HuH-7.5 (cell line): Measurements from ENCODE around the gene ELK4.

ENCODE experiments used
- DNase-seq: peaks from one replicate; pipeline ENCODE4 v3.0.0; 2011; ENCODE audit warnings: low spot score

Gene ELK4

GRCh38 chr1:205631768-205632668 lies at the start of gene ELK4:
Gene ELK4, minus strand, starts transcription at chr1:205632011. Its CDS starts 8,129 bp downstream, at chr1:205623882.
- DNase-seq = peak; percentile 88

GRCh38 chr1:205681364-205681763 lies 49.6 kb upstream of the ELK4 start:
- no peak for DNase-seq

- peak; percentile 65 for DNase-seq
Observed at GRCh38 chr1:205680073-205680851, 48.5 kb upstream of the ELK4 start, which contains the start of gene SLC45A3. Gene SLC45A3, minus strand, starts transcription at chr1:205680509. Its CDS starts 15,853 bp downstream, at chr1:205664656.

- DNase-seq = no peak
Observed at GRCh38 chr1:205678286-205679111, 46.7 kb upstream of the ELK4 start.

GRCh38 chr1:205677167-205677566 lies 45.4 kb upstream of the ELK4 start:
- DNase-seq = no peak

- DNase-seq = no peak
Observed at GRCh38 chr1:205676597-205676996, 44.8 kb upstream of the ELK4 start.

- DNase-seq = peak; percentile 63
Observed at GRCh38 chr1:205676002-205676401, 44.2 kb upstream of the ELK4 start.

GRCh38 chr1:205675247-205675646 lies 43.4 kb upstream of the ELK4 start:
- DNase-seq = no peak

GRCh38 chr1:205672970-205673369 lies 41.2 kb upstream of the ELK4 start:
- no peak for DNase-seq

GRCh38 chr1:205672395-205672889 lies 40.6 kb upstream of the ELK4 start:
- no peak for DNase-seq

GRCh38 chr1:205670611-205671430 lies 39.0 kb upstream of the ELK4 start:
- no peak for DNase-seq

GRCh38 chr1:205670150-205670446 lies 38.3 kb upstream of the ELK4 start:
- no peak for DNase-seq

- no peak for DNase-seq
Observed at GRCh38 chr1:205669341-205670149, 37.7 kb upstream of the ELK4 start.

GRCh38 chr1:205668951-205669340 lies 37.1 kb upstream of the ELK4 start:
- no peak for DNase-seq

- DNase-seq = no peak
Observed at GRCh38 chr1:205667909-205668643, 36.3 kb upstream of the ELK4 start.

- DNase-seq = no peak
Observed at GRCh38 chr1:205666372-205667166, 34.8 kb upstream of the ELK4 start.

- DNase-seq = no peak
Observed at GRCh38 chr1:205665201-205666045, 33.6 kb upstream of the ELK4 start.
